SH-SY5Y (cell line): ENCODE results near the gene TMEM139.

ENCODE experiments used
- GATA2 ChIP-seq: IDR thresholded peaks from 2 replicates; pipeline ENCODE4 v1.6.1; 2011; ENCODE audit warnings: mild to moderate bottlenecking, low read depth, low read length
- GATA3 ChIP-seq: IDR thresholded peaks from 2 replicates; pipeline ENCODE4 v1.6.1; 2011; ENCODE audit warnings: low read depth, mild to moderate bottlenecking, low read length, moderate library complexity

DNA sequence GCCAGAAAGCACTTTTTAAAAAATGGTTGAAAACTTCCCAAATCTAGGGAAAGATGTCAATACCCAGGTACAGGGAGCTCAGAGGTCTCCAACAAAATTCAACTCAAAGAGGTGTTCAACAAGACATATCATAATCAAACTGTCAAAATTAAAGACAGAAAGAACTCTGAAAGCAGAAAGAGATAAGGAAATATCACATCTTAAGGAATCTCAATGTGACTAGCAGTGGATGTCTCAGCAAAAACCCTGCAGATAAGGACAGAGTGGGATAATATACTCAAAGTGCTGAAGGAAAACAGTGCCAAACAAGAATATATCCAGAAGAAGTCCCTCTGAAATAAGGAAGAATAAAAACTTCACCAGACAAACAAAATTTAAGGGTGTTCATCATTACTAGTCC, 34.6 kb upstream of the TMEM139 start:
- no peak for TF ChIP-seq GATA2
- no peak for TF ChIP-seq GATA3
